ENCODE data around the gene SCUBE3. TPM values are rescaled to one million over a fixed set of nuclear protein-coding genes. Genes with fewer than 3 reads are reported as not detected.

The SCUBE3 gene
- total and polyA plus RNA-seq, 9 of the 15 experiments (the other 6 are each of a cell fraction or from before 2014, with no cell fraction given) = 0.01 to 0.11 TPM; not detected in 7

DNA sequence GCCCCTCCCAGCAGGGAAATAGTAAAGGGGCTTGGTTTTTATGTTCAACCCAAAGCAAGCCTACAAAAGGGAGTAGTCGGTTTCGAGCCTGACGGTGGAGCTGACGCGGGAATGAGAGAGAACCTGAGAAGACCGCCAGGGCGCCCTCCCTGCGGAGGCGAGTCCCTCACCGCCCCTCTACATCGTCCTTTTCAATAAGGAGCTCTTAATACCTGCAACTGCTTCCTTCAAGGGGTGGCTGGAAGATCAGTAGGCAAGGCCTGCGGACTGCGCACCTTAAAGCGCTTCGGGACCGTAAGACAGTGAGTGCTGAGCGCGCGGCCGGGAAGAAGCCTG lies 45.1 kb downstream of the SCUBE3 start (continued):
- TF ChIP-seq, protein P1, sequence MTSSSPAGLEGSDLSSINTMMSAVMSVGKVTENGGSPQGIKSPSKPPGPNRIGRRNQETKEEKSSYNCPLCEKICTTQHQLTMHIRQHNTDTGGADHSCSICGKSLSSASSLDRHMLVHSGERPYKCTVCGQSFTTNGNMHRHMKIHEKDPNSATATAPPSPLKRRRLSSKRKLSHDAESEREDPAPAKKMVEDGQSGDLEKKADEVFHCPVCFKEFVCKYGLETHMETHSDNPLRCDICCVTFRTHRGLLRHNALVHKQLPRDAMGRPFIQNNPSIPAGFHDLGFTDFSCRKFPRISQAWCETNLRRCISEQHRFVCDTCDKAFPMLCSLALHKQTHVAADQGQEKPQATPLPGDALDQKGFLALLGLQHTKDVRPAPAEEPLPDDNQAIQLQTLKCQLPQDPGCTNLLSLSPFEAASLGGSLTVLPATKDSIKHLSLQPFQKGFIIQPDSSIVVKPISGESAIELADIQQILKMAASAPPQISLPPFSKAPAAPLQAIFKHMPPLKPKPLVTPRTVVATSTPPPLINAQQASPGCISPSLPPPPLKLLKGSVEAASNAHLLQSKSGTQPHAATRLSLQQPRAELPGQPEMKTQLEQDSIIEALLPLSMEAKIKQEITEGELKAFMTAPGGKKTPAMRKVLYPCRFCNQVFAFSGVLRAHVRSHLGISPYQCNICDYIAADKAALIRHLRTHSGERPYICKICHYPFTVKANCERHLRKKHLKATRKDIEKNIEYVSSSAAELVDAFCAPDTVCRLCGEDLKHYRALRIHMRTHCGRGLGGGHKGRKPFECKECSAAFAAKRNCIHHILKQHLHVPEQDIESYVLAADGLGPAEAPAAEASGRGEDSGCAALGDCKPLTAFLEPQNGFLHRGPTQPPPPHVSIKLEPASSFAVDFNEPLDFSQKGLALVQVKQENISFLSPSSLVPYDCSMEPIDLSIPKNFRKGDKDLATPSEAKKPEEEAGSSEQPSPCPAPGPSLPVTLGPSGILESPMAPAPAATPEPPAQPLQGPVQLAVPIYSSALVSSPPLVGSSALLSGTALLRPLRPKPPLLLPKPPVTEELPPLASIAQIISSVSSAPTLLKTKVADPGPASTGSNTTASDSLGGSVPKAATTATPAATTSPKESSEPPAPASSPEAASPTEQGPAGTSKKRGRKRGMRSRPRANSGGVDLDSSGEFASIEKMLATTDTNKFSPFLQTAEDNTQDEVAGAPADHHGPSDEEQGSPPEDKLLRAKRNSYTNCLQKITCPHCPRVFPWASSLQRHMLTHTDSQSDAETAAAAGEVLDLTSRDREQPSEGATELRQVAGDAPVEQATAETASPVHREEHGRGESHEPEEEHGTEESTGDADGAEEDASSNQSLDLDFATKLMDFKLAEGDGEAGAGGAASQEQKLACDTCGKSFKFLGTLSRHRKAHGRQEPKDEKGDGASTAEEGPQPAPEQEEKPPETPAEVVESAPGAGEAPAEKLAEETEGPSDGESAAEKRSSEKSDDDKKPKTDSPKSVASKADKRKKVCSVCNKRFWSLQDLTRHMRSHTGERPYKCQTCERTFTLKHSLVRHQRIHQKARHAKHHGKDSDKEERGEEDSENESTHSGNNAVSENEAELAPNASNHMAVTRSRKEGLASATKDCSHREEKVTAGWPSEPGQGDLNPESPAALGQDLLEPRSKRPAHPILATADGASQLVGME (CRISPR knock-in tag; IDR thresholded peaks at IDR 0.05) = no peak
- peak; percentile 8; the same call in 1 of the 2 replicates for TF ChIP-seq RB1 (IDR thresholded peaks at IDR 0.05; ENCODE audit: low read depth)
- no peak for TF ChIP-seq CEBPB (tag; IDR thresholded peaks at IDR 0.05)
- no peak for TF ChIP-seq TAF7 (tag; IDR thresholded peaks at IDR 0.05)
- TF ChIP-seq, protein P2, sequence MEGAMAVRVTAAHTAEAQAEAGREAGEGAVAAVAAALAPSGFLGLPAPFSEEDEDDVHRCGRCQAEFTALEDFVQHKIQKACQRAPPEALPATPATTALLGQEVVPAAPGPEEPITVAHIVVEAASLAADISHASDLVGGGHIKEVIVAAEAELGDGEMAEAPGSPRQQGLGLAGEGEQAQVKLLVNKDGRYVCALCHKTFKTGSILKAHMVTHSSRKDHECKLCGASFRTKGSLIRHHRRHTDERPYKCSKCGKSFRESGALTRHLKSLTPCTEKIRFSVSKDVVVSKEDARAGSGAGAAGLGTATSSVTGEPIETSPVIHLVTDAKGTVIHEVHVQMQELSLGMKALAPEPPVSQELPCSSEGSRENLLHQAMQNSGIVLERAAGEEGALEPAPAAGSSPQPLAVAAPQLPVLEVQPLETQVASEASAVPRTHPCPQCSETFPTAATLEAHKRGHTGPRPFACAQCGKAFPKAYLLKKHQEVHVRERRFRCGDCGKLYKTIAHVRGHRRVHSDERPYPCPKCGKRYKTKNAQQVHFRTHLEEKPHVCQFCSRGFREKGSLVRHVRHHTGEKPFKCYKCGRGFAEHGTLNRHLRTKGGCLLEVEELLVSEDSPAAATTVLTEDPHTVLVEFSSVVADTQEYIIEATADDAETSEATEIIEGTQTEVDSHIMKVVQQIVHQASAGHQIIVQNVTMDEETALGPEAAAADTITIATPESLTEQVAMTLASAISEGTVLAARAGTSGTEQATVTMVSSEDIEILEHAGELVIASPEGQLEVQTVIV (CRISPR knock-in tag; IDR thresholded peaks at IDR 0.05; ENCODE audit: borderline replicate concordance) = no peak
- TF ChIP-seq, protein P3, sequence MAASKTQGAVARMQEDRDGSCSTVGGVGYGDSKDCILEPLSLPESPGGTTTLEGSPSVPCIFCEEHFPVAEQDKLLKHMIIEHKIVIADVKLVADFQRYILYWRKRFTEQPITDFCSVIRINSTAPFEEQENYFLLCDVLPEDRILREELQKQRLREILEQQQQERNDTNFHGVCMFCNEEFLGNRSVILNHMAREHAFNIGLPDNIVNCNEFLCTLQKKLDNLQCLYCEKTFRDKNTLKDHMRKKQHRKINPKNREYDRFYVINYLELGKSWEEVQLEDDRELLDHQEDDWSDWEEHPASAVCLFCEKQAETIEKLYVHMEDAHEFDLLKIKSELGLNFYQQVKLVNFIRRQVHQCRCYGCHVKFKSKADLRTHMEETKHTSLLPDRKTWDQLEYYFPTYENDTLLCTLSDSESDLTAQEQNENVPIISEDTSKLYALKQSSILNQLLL (CRISPR knock-in tag; IDR thresholded peaks at IDR 0.05; ENCODE audit: borderline replicate concordance) = no peak
- TF ChIP-seq KLF1 (tag; IDR thresholded peaks at IDR 0.05) = no peak
- no peak for TF ChIP-seq HNRNPH1 (optimal IDR thresholded peaks at IDR 0.05; ENCODE audit: low read depth, low read length)
- TF ChIP-seq MYBL2 (IDR thresholded peaks at IDR 0.05; ENCODE audit: low read depth) = no peak
- TF ChIP-seq MYBL2 (CRISPR knock-in tag; IDR thresholded peaks at IDR 0.05; ENCODE audit: borderline replicate concordance) = no peak
- no peak for TF ChIP-seq RBBP5 (IDR thresholded peaks at IDR 0.05; ENCODE audit: borderline replicate concordance, insufficient read depth, low read length, poor library complexity, severe bottlenecking)
- TF ChIP-seq ZNF699 (CRISPR knock-in tag; IDR thresholded peaks at IDR 0.05; ENCODE audit: insufficient replicate concordance) = no peak
- TF ChIP-seq, protein P4, sequence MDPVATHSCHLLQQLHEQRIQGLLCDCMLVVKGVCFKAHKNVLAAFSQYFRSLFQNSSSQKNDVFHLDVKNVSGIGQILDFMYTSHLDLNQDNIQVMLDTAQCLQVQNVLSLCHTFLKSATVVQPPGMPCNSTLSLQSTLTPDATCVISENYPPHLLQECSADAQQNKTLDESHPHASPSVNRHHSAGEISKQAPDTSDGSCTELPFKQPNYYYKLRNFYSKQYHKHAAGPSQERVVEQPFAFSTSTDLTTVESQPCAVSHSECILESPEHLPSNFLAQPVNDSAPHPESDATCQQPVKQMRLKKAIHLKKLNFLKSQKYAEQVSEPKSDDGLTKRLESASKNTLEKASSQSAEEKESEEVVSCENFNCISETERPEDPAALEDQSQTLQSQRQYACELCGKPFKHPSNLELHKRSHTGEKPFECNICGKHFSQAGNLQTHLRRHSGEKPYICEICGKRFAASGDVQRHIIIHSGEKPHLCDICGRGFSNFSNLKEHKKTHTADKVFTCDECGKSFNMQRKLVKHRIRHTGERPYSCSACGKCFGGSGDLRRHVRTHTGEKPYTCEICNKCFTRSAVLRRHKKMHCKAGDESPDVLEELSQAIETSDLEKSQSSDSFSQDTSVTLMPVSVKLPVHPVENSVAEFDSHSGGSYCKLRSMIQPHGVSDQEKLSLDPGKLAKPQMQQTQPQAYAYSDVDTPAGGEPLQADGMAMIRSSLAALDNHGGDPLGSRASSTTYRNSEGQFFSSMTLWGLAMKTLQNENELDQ (CRISPR knock-in tag; IDR thresholded peaks at IDR 0.05; ENCODE audit: borderline replicate concordance) = no peak
- no peak for TF ChIP-seq ZNF398 (CRISPR knock-in tag; IDR thresholded peaks at IDR 0.05)
